H1 (cell line): ENCODE measurements around the gene SNAP29. TPM values are rescaled to one million over a fixed set of nuclear protein-coding genes. Genes with fewer than 3 reads are reported as not detected.

ENCODE experiments used
- CTCF ChIA-PET: fragments of 300-600 bp; sonication (Branson Sonifier 250); formaldehyde crosslinking; loops from one replicate; lab custom pipeline; 2021; ENCODE audit not compliant: partially characterized antibody; lab: Charles Lee
- POLR2A ChIA-PET: fragments of 300-600 bp; sonication (Branson Sonifier 250); formaldehyde crosslinking; loops from one replicate; lab custom pipeline; 2021; ENCODE audit warnings: inconsistent platforms; ENCODE audit not compliant: partially characterized antibody; lab: Charles Lee
- DNase-seq, 2 experiments: peaks; one replicate each; pipeline versions ENCODE4 v3.0.0 to v3.0.0-alpha.2; 2010 to 2022; ENCODE audit warnings: low spot score in 2 of 2, low read depth in 1 of 2, mixed read lengths in 1 of 2
- FAIRE-seq: peaks from 2 replicates; lab custom pipeline; 2011; peaks lifted over from hg19 to GRCh38; lab: Jason Lieb, UNC
- H2AFZ ChIP-seq: 2 replicates; pipeline ENCODE4 v1.8.1; 2012; ENCODE audit warnings: low read length, inconsistent platforms
- H2AK5ac ChIP-seq: 2 replicates; pipeline ENCODE4 v1.6.1; 2013; ENCODE audit warnings: low read depth, low read length
- H2BK120ac ChIP-seq: replicated peaks from 2 replicates; pipeline ENCODE3; 2013; ENCODE audit warnings: low read depth, low read length, inconsistent platforms
- H2BK12ac ChIP-seq: 2 replicates; pipeline ENCODE4 v1.6.1; 2013; ENCODE audit warnings: low read depth, low read length
- H2BK15ac ChIP-seq: 2 replicates; pipeline ENCODE4 v1.6.1; 2013; ENCODE audit warnings: low read length
- H2BK20ac ChIP-seq: 2 replicates; pipeline ENCODE4 v1.6.1; 2013; ENCODE audit warnings: low read length
- H2BK5ac ChIP-seq: 2 replicates; pipeline ENCODE4 v1.6.1; 2013; ENCODE audit warnings: low read depth, low read length
- H3K14ac ChIP-seq: 2 replicates; pipeline ENCODE4 v1.6.1; 2013; ENCODE audit warnings: inconsistent platforms; ENCODE audit not compliant: insufficient read length
- H3K18ac ChIP-seq: 2 replicates; pipeline ENCODE4 v1.6.1; 2013; ENCODE audit warnings: low read length; ENCODE audit errors: extremely low read depth
- H3K23ac ChIP-seq: 2 replicates; pipeline ENCODE4 v1.6.1; 2013; ENCODE audit warnings: inconsistent platforms; ENCODE audit not compliant: insufficient read length
- H3K23me2 ChIP-seq: 2 replicates; pipeline ENCODE4 v1.6.1; 2013; ENCODE audit warnings: low read depth, low read length
- H3K27ac ChIP-seq: 2 replicates; pipeline ENCODE4 v1.6.1; 2011; ENCODE audit warnings: low read depth, low read length, inconsistent platforms
- H3K27me3 ChIP-seq, 4 experiments: replicated peaks in 1 of 4; 1 replicate in 1 of 4; 2 replicates in 3 of 4; pipeline versions ENCODE4 v1.6.1 to v1.8.1; 2011 to 2013; ENCODE audit warnings: low read length in 3 of 4, mild to moderate bottlenecking in 3 of 4, inconsistent platforms in 2 of 4, mixed read lengths in 2 of 4, moderate library complexity in 1 of 4; ENCODE audit not compliant: control insufficient read depth in 3 of 4, insufficient read depth in 3 of 4; ENCODE audit errors: extremely low read depth in 1 of 4
- H3K36me3 ChIP-seq, 4 experiments: 2 replicates each; pipeline versions ENCODE4 v1.6.1 to v1.8.1; 2011 to 2013; ENCODE audit warnings: mild to moderate bottlenecking in 4 of 4, low read length in 3 of 4, moderate library complexity in 2 of 4, control low read depth in 1 of 4, inconsistent platforms in 1 of 4; ENCODE audit not compliant: insufficient read depth in 4 of 4, control insufficient read depth in 2 of 4
- H3K4ac ChIP-seq: replicated peaks from 2 replicates; pipeline ENCODE3; 2013; ENCODE audit warnings: low read length, low read depth, mixed read lengths, inconsistent platforms; ENCODE audit not compliant: insufficient read length
- H3K4me1 ChIP-seq, 4 experiments: replicated peaks in 1 of 4; 1 replicate in 1 of 4; 2 replicates in 3 of 4; pipeline versions ENCODE4 v1.6.1 to v1.8.1; 2011 to 2013; ENCODE audit warnings: low read length in 3 of 4, inconsistent platforms in 2 of 4, mixed read lengths in 1 of 4; ENCODE audit not compliant: insufficient read depth in 4 of 4, control insufficient read depth in 3 of 4
- H3K4me2 ChIP-seq, 2 experiments: 2 replicates each; pipeline versions ENCODE4 v1.6.1 to v1.8.1; 2011 to 2013; ENCODE audit warnings: low read depth in 2 of 2, low read length in 2 of 2, control low read depth in 1 of 2, inconsistent platforms in 1 of 2, mild to moderate bottlenecking in 1 of 2; ENCODE audit not compliant: insufficient read depth in 1 of 2
- H3K4me3 ChIP-seq, 4 experiments: fragments of 200-600, 300-600 bp in 1 of 4; sonication (generic), shearing (Covaris generic), sonication (Bioruptor Twin) in 1 of 4; 2 replicates each; pipeline versions ENCODE4 v1.5.1 to v1.8.1; 2011 to 2016; ENCODE audit warnings: low read length in 4 of 4, low read depth in 3 of 4, control low read depth in 2 of 4, inconsistent platforms in 2 of 4, mild to moderate bottlenecking in 2 of 4, mixed read lengths in 1 of 4, moderate library complexity in 1 of 4; ENCODE audit not compliant: insufficient read depth in 2 of 4; ENCODE audit errors: extremely low read depth in 1 of 4
- H3K56ac ChIP-seq: replicated peaks from 2 replicates; pipeline ENCODE3; 2013; ENCODE audit warnings: low read depth, mild to moderate bottlenecking, mixed read lengths, low read length, inconsistent platforms; ENCODE audit not compliant: insufficient read length
- H3K79me1 ChIP-seq: 2 replicates; pipeline ENCODE4 v1.6.1; 2013; ENCODE audit warnings: low read depth, low read length, control low read depth
- H3K79me2 ChIP-seq, 2 experiments: 2 replicates each; pipeline versions ENCODE4 v1.6.1 to v1.8.1; 2012 to 2013; ENCODE audit warnings: low read length in 2 of 2, mild to moderate bottlenecking in 2 of 2, inconsistent platforms in 1 of 2; ENCODE audit not compliant: insufficient read depth in 2 of 2, control insufficient read depth in 1 of 2
- H3K9ac ChIP-seq, 4 experiments: replicated peaks in 1 of 4; 1 replicate in 1 of 4; 2 replicates in 3 of 4; pipeline versions ENCODE4 v1.6.1 to v1.8.1; 2011 to 2013; ENCODE audit warnings: low read depth in 3 of 4, low read length in 3 of 4, control low read depth in 2 of 4, mild to moderate bottlenecking in 2 of 4, moderate library complexity in 2 of 4, inconsistent platforms in 1 of 4; ENCODE audit errors: extremely low read depth in 1 of 4
- H3K9me3 ChIP-seq, 2 experiments: 2 replicates each; pipeline versions ENCODE4 v1.6.1 to v1.8.1; 2012 to 2013; ENCODE audit warnings: mild to moderate bottlenecking in 2 of 2, moderate library complexity in 2 of 2, control low read depth in 1 of 2, inconsistent platforms in 1 of 2, low read depth in 1 of 2, low read length in 1 of 2, mixed read lengths in 1 of 2; ENCODE audit not compliant: insufficient read depth in 2 of 2
- H4K20me1 ChIP-seq, 2 experiments: replicated peaks in 1 of 2; 2 replicates each; pipeline versions ENCODE3 to v1.8.1; 2011 to 2013; ENCODE audit warnings: inconsistent platforms in 2 of 2, low read length in 2 of 2, mild to moderate bottlenecking in 1 of 2; ENCODE audit not compliant: insufficient read depth in 2 of 2, control insufficient read depth in 1 of 2
- H4K5ac ChIP-seq: 2 replicates; pipeline ENCODE4 v1.6.1; 2013; ENCODE audit warnings: low read length, low read depth, mixed read lengths, inconsistent platforms; ENCODE audit not compliant: insufficient read length
- H4K8ac ChIP-seq: 2 replicates; pipeline ENCODE4 v1.8.0; 2013; ENCODE audit warnings: mild to moderate bottlenecking, moderate library complexity, low read length, inconsistent platforms; ENCODE audit not compliant: insufficient read depth; ENCODE audit errors: extremely low read depth
- H4K91ac ChIP-seq: replicated peaks from 2 replicates; pipeline ENCODE3; 2013; ENCODE audit warnings: low read length, mixed read lengths, inconsistent platforms; ENCODE audit not compliant: insufficient read length
- CBX5 ChIP-seq: fragments of 300-800, 300-1000 bp; sonication (generic); IDR thresholded peaks from 2 replicates; pipeline ENCODE4 v1.7.1; 2016; ENCODE audit warnings: antibody characterized with exemption, low read length, low read depth
- CHD1 ChIP-seq: IDR thresholded peaks from 2 replicates; pipeline ENCODE4 v1.6.1; 2012; ENCODE audit warnings: low read depth, low read length, improper control_type of control experiment
- CHD2 ChIP-seq: IDR thresholded peaks from 2 replicates; pipeline ENCODE4 v1.6.1; 2012; ENCODE audit warnings: low read length, improper control_type of control experiment
- CREB1 ChIP-seq: IDR thresholded peaks from 2 replicates; pipeline ENCODE4 v1.6.1; 2012; ENCODE audit warnings: inconsistent platforms
- EZH2 ChIP-seq: fragments of 200-600 bp; sonication (generic); IDR thresholded peaks from 2 replicates; pipeline ENCODE4 v1.7.1; 2012; ENCODE audit warnings: low read depth, mild to moderate bottlenecking, moderate library complexity, low read length, inconsistent platforms; ENCODE audit not compliant: severe bottlenecking
- GABPA ChIP-seq: IDR thresholded peaks from 2 replicates; pipeline ENCODE4 v1.6.1; 2011; ENCODE audit warnings: mild to moderate bottlenecking, low read length, moderate library complexity, borderline replicate concordance; ENCODE audit not compliant: insufficient read depth
- JUN ChIP-seq: IDR thresholded peaks from 2 replicates; pipeline ENCODE4 v1.6.1; 2011; ENCODE audit warnings: low read depth, mild to moderate bottlenecking, improper control_type of control experiment, low read length
- RAD21 ChIP-seq, 2 experiments: IDR thresholded peaks in 1 of 2; conservative IDR thresholded peaks in 1 of 2; 2 replicates each; pipeline ENCODE4 v1.6.1; 2011; ENCODE audit warnings: low read depth in 2 of 2, low read length in 2 of 2, improper control_type of control experiment in 1 of 2, inconsistent platforms in 1 of 2, mild to moderate bottlenecking in 1 of 2, moderate library complexity in 1 of 2
- RXRA ChIP-seq: IDR thresholded peaks from 2 replicates; pipeline ENCODE4 v1.6.1; 2011; ENCODE audit warnings: low read depth, mild to moderate bottlenecking, low read length, moderate library complexity; ENCODE audit not compliant: insufficient read depth
- SRF ChIP-seq: IDR thresholded peaks from 2 replicates; pipeline ENCODE4 v1.6.1; 2011; ENCODE audit warnings: mild to moderate bottlenecking, low read depth, low read length, moderate library complexity
- TAF1 ChIP-seq: IDR thresholded peaks from 2 replicates; pipeline ENCODE4 v1.6.1; 2011; ENCODE audit warnings: mild to moderate bottlenecking, low read depth, low read length
- USF2 ChIP-seq: IDR thresholded peaks from 2 replicates; pipeline ENCODE4 v1.6.1; 2011; ENCODE audit warnings: low read length, improper control_type of control experiment
- WGBS, 2 experiments: shearing (Covaris generic) in 1 of 2; methylation state at CpG; one replicate each; pipeline versions ENCODE4 v1.1.6 to v1.1.7; 2013 to 2015; ENCODE audit warnings: low lambda C conversion rate in 2 of 2, mixed read lengths in 2 of 2, inconsistent platforms in 1 of 2, low coverage in 1 of 2, missing lambda C conversion rate in 1 of 2; ENCODE audit not compliant: insufficient replicate concordance in 2 of 2, insufficient coverage in 1 of 2, insufficient read length in 1 of 2; ENCODE audit errors: extremely low coverage in 1 of 2, missing lambda C conversion rate in 1 of 2; 5-methylcytosine and 5-hydroxymethylcytosine counted together
- polyA plus RNA-seq, 7 experiments: library from polyadenylated mRNA; depleted of rRNA in 3 of 7; stranded (reverse) in 5 of 7; unstranded in 2 of 7; fragments of >200 nt in 5 of 7; fragments of 200-250 nt in 2 of 7; gene quantifications; 1 replicate in 5 of 7; 2 replicates in 1 of 7; 4 replicates in 1 of 7; pipeline versions ENCODE4 v1.2.1 to v1.2.3, GENCODE V29; 2011 to 2013; ENCODE audit warnings: missing spikeins in 2 of 7, mixed read lengths in 2 of 7
- total RNA-seq: library from RNA; stranded (reverse); fragmentation: NEBNext Ultra II Directional; extraction: Animal tissue kit (Norgen Biotek cat#: 25700); gene quantifications from 2 replicates; pipeline ENCODE4 v1.2.1, GENCODE V29; 2021

The SNAP29 gene
- total and polyA plus RNA-seq, 2 of the 8 experiments (the other 6 are each of a cell fraction or from before 2014, with no cell fraction given) = 11.8 to 15.0 TPM

- Histone ChIP-seq H3K79me2 (no peaks in the 10 kb centered on the region), H2AFZ (no peak overlapping the region), H2BK120ac (no peak overlapping the region), H2AK5ac (no peak overlapping the region), H3K4me3 (no peak overlapping the region), H4K8ac (no peak overlapping the region), H4K20me1 (peaks cover 0 to 3% of the 10 kb centered on the region in 2 experiments), H3K14ac (no peak overlapping the region), H2BK20ac (no peak overlapping the region), H2BK12ac (no peak overlapping the region), H3K4me1 (no peaks in the 10 kb centered on the region), H3K9me3 (no peaks in the 10 kb centered on the region), H3K4me2 (no peak overlapping the region), H3K23me2 (no peaks in the 10 kb centered on the region), H3K4ac (no peak overlapping the region), H2BK5ac (no peak overlapping the region), H3K18ac (no peak overlapping the region), H3K27me3 (no peaks in the 10 kb centered on the region), H3K27ac (no peak overlapping the region), H3K79me1 (no peaks in the 10 kb centered on the region), H3K56ac (no peak overlapping the region), H3K23ac (no peak overlapping the region), H4K5ac (no peak overlapping the region), H3K36me3 (peaks cover 0 to 11% (median 4%) of the 10 kb centered on the region in 4 experiments; a peak in 1 of 8 replicates), H2BK15ac (no peak overlapping the region), H4K91ac (no peak overlapping the region), H3K9ac (no peak overlapping the region)
- FAIRE-seq (no peak), DNase-seq (no peak)
- ChIA-PET POLR2A (interaction anchor here (0.7 kb wide), 1 partner anchor 9 kb away, joined by 3 read pairs; no protein-coding TSS in a partner anchor), CTCF (interaction anchor here (0.7 to 1.6 kb wide), 6 partner anchors 9 to 655 kb away, joined by 3 to 6 read pairs (median 4); no protein-coding TSS in a partner anchor)
- WGBS, 2 experiments = 92% methylated on average over 6 of the region's 6 CpGs; no CpG with 5 or more reads in 1 of the 2 experiments
- no peak for TF ChIP-seq RXRA
- TF ChIP-seq GABPA = no peak
- no peak for TF ChIP-seq EZH2
- TF ChIP-seq JUN = no peak
- no peak for TF ChIP-seq TAF1
- no peak for TF ChIP-seq CBX5
- TF ChIP-seq CHD2 = no peak
- no peak for TF ChIP-seq RAD21 (IDR thresholded peaks at IDR 0.05 in 1 of 2, conservative IDR thresholded peaks at IDR 0.05 in 1 of 2; ENCODE audit: low read depth in 2 of 2, low read length in 2 of 2)
- no peak for TF ChIP-seq SRF
- TF ChIP-seq USF2 = no peak
- TF ChIP-seq CREB1 = no peak
- no peak for TF ChIP-seq CHD1
Measured at GRCh38 chr22:20809538-20810185, 49.1 kb upstream of the SNAP29 start.
